ENCODE measurements around the gene SYT7. TPM values are rescaled to one million over a fixed set of nuclear protein-coding genes. Genes with fewer than 3 reads are reported as not detected.

SYT7 gene
- polyA plus RNA-seq, 1 donor (not counting 4 experiments of a cell fraction or from before 2014, with no cell fraction given) = 2.6 TPM

- FAIRE-seq = no peak
- TF ChIP-seq EZH2 (IDR thresholded peaks at IDR 0.05; ENCODE audit: low read length) = no peak
- TF ChIP-seq CTCF (optimal IDR thresholded peaks at IDR 0.05 in 1 of 3, IDR thresholded peaks at IDR 0.05 in 1 of 3, conservative IDR thresholded peaks at IDR 0.05 in 1 of 3; ENCODE audit: extremely low read depth in 1 of 3, insufficient read depth in 2 of 3, low read length in 3 of 3) = no peak
- dilution Hi-C loops (cut with MboI; ENCODE audit: extremely low pct_ligation_motif_present, low sequenced_read_pairs) = no loop called here
Observed at GRCh38 chr11:61496602-61497400, 84.1 kb downstream of the SYT7 start.

GRCh38 chr11:61495801-61496601, 84.9 kb downstream of the SYT7 start:
- Histone ChIP-seq H3K27ac (ENCODE audit: control insufficient read depth, insufficient read depth, low read length) (no peak overlapping the region), H3K9me3 (ENCODE audit: control insufficient read depth, low read depth, low read length) (no peaks in the 10 kb centered on the region), H4K20me1 (ENCODE audit: control insufficient read depth, extremely low read depth, insufficient read depth, low read length) (no peaks in the 10 kb centered on the region), H3K4me2 (ENCODE audit: control insufficient read depth, extremely low read depth, insufficient read depth, low read depth, low read length) (no peak overlapping the region), H3K9me1 (ENCODE audit: control insufficient read depth, extremely low read depth, insufficient read depth, low read length) (no peaks in the 10 kb centered on the region), H2AFZ (ENCODE audit: control insufficient read depth, low read length) (no peak overlapping the region), H3K36me3 (ENCODE audit: control insufficient read depth in 2 of 2, extremely low read depth in 1 of 2, insufficient read depth in 2 of 2, low read length in 2 of 2) (no peaks in the 10 kb centered on the region), H3K27me3 (ENCODE audit: control insufficient read depth, extremely low read depth, insufficient read depth, low read length) (no peaks in the 10 kb centered on the region), H3K4me1 (ENCODE audit: control insufficient read depth, extremely low read depth, insufficient read depth, low read length) (peaks cover 5% of the 10 kb centered on the region), H3K4me3 (ENCODE audit: control insufficient read depth in 2 of 3, extremely low read depth in 1 of 3, insufficient read depth in 2 of 3, low read depth in 1 of 3, low read length in 3 of 3) (no peak overlapping the region), H3K79me2 (ENCODE audit: control insufficient read depth, insufficient read depth, low read length) (no peaks in the 10 kb centered on the region), H3K9ac (ENCODE audit: control insufficient read depth, extremely low read depth, insufficient read depth, low read length) (no peak overlapping the region)
- TF ChIP-seq EZH2 (IDR thresholded peaks at IDR 0.05; ENCODE audit: low read length) (no peak), CTCF (optimal IDR thresholded peaks at IDR 0.05 in 1 of 3, IDR thresholded peaks at IDR 0.05 in 1 of 3, conservative IDR thresholded peaks at IDR 0.05 in 1 of 3; ENCODE audit: extremely low read depth in 1 of 3, insufficient read depth in 2 of 3, low read length in 3 of 3) (no peak)
- no peak for FAIRE-seq
- dilution Hi-C loops (cut with MboI; ENCODE audit: extremely low pct_ligation_motif_present, low sequenced_read_pairs) = no loop called here
- no peak for DNase-seq (ENCODE audit: low read depth, low spot score)

More at GRCh38 chr11:61496602-61497400, 84.1 kb downstream of the SYT7 start:
- no peaks in the 10 kb centered on the region for H3K9me3 ChIP-seq (ENCODE audit: control insufficient read depth, low read depth, low read length)
- H3K36me3 ChIP-seq (ENCODE audit: control insufficient read depth in 2 of 2, extremely low read depth in 1 of 2, insufficient read depth in 2 of 2, low read length in 2 of 2) = no peaks in the 10 kb centered on the region
- no peak overlapping the region for H3K9ac ChIP-seq (ENCODE audit: control insufficient read depth, extremely low read depth, insufficient read depth, low read length)
- H3K27me3 ChIP-seq (ENCODE audit: control insufficient read depth, extremely low read depth, insufficient read depth, low read length) = no peaks in the 10 kb centered on the region
- H3K4me1 ChIP-seq (ENCODE audit: control insufficient read depth, extremely low read depth, insufficient read depth, low read length) = peaks cover 5% of the 10 kb centered on the region
- no peak overlapping the region for H3K4me2 ChIP-seq (ENCODE audit: control insufficient read depth, extremely low read depth, insufficient read depth, low read depth, low read length)
- no peaks in the 10 kb centered on the region for H4K20me1 ChIP-seq (ENCODE audit: control insufficient read depth, extremely low read depth, insufficient read depth, low read length)
- no peak overlapping the region for H3K27ac ChIP-seq (ENCODE audit: control insufficient read depth, insufficient read depth, low read length)
- no peak overlapping the region for H3K4me3 ChIP-seq (ENCODE audit: control insufficient read depth in 2 of 3, extremely low read depth in 1 of 3, insufficient read depth in 2 of 3, low read depth in 1 of 3, low read length in 3 of 3)
- DNase-seq (ENCODE audit: low read depth, low spot score) = no peak
- H3K9me1 ChIP-seq (ENCODE audit: control insufficient read depth, extremely low read depth, insufficient read depth, low read length) = no peaks in the 10 kb centered on the region
- H3K79me2 ChIP-seq (ENCODE audit: control insufficient read depth, insufficient read depth, low read length) = no peaks in the 10 kb centered on the region
- no peak overlapping the region for H2AFZ ChIP-seq (ENCODE audit: control insufficient read depth, low read length)
